IPS DF 6.9 (cell line): Measurements from ENCODE around the gene CADM1.

Source experiments
- DNase-seq: peaks from one replicate; pipeline ENCODE4 v3.0.0-alpha.2; 2013; ENCODE audit warnings: low read depth, low spot score
- H3K27ac ChIP-seq: one replicate; pipeline ENCODE4 v1.5.1; 2013; ENCODE audit warnings: low read length, control low read depth
- H3K27me3 ChIP-seq: 2 replicates; pipeline ENCODE4 v1.6.1; 2013; ENCODE audit warnings: mild to moderate bottlenecking, low read length; ENCODE audit not compliant: control insufficient read depth, insufficient read depth
- H3K36me3 ChIP-seq: 2 replicates; pipeline ENCODE4 v1.6.1; 2013; ENCODE audit warnings: low read length; ENCODE audit not compliant: control insufficient read depth, insufficient read depth
- H3K4me1 ChIP-seq: 2 replicates; pipeline ENCODE4 v1.6.1; 2013; ENCODE audit warnings: low read length; ENCODE audit not compliant: control insufficient read depth, insufficient read depth
- H3K4me3 ChIP-seq: 2 replicates; pipeline ENCODE4 v1.5.1; 2013; ENCODE audit warnings: mild to moderate bottlenecking, low read length
- H3K9me3 ChIP-seq: 2 replicates; pipeline ENCODE4 v1.6.1; 2013; ENCODE audit warnings: low read length, inconsistent platforms; ENCODE audit not compliant: control insufficient read depth, insufficient read depth
- WGBS: extraction: QIAGEN DNeasy Blood & Tissue Kit; methylation state at CpG from one replicate; pipeline ENCODE4 v1.1.7; 2013; ENCODE audit warnings: mixed read lengths, missing lambda C conversion rate; ENCODE audit not compliant: insufficient read length, insufficient coverage; 5-methylcytosine and 5-hydroxymethylcytosine counted together

CADM1 gene

GRCh38 chr11:115271643-115272042 lies 232.6 kb downstream of the CADM1 start:
- Histone ChIP-seq H3K36me3 (no peaks in the 10 kb centered on the region), H3K27me3 (no peaks in the 10 kb centered on the region), H3K4me1 (no peaks in the 10 kb centered on the region; the same call in 1 of the 2 replicates), H3K9me3 (no peaks in the 10 kb centered on the region), H3K4me3 (no peak overlapping the region), H3K27ac (no peak overlapping the region)
- DNase-seq = no peak

GRCh38 chr11:115269191-115269950 lies 234.8 kb downstream of the CADM1 start:
- no peaks in the 10 kb centered on the region; the same call in 1 of the 2 replicates for H3K4me1 ChIP-seq
- DNase-seq = no peak

DNA sequence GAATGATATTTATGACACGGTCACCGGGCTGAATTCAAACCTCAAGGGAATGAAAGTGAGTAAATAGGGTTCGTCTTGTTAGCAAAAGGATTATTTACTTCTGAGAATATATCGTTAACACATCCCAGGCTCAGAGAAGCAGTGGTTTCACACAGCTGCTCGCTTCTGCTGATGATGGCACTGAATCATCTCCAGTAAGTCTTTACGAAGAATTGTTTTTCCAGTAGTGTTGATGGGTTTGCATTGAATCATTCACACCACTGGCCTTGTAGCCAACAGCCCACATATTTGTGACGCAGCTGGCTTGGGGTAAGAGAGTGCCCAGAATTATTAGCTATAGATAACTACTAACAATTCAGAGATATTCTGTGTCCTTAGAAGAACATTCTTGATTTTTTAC lies 236.3 kb downstream of the CADM1 start:
- WGBS = no CpG with 5 or more reads among the region's 7 CpGs
- Histone ChIP-seq H3K4me3 (no peak overlapping the region), H3K27me3 (no peaks in the 10 kb centered on the region), H3K4me1 (no peaks in the 10 kb centered on the region; the same call in 1 of the 2 replicates), H3K9me3 (no peaks in the 10 kb centered on the region), H3K27ac (no peak overlapping the region), H3K36me3 (no peaks in the 10 kb centered on the region)
- no peak for DNase-seq

More at GRCh38 chr11:115269191-115269950, 234.8 kb downstream of the CADM1 start:
- Histone ChIP-seq H3K27ac (no peak overlapping the region), H3K36me3 (no peaks in the 10 kb centered on the region), H3K9me3 (no peaks in the 10 kb centered on the region), H3K4me3 (no peak overlapping the region), H3K27me3 (no peaks in the 10 kb centered on the region)
- no CpG with 5 or more reads among the region's 8 CpGs for WGBS

DNA sequence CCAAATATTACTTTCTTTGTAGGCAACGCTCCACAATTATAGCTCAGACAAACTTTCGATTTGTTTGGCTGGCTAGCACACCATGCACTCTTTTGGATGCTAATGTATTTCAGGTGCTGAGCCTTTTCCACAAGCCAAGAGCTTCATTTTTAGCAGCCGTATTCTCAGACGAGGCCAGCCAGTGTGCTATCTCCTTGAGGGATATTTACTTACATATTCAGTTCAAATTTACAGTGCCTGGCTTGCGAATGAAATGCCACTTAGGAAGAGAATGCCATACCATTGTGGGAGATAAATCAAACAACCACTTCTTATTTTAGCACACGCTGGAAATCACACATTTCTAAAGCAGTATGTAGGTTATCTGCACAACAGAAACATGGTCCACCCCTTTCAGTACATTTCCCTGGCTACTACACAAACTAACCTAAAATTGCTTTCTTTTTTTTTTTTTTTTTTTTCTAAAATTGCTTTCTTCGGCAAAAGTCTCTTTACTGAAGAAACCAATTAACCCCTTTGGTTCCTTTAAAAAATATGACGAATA lies 236.9 kb downstream of the CADM1 start:
- no CpG with 5 or more reads among the region's 8 CpGs for WGBS
- Histone ChIP-seq H3K27ac (no peak overlapping the region), H3K27me3 (no peaks in the 10 kb centered on the region), H3K4me3 (no peak overlapping the region), H3K4me1 (no peaks in the 10 kb centered on the region; the same call in 1 of the 2 replicates), H3K9me3 (no peaks in the 10 kb centered on the region), H3K36me3 (no peaks in the 10 kb centered on the region)
- no peak for DNase-seq

GRCh38 chr11:115266066-115266639 lies 238.1 kb downstream of the CADM1 start:
- H3K27me3 ChIP-seq = no peaks in the 10 kb centered on the region
- DNase-seq = no peak
- H3K27ac ChIP-seq = no peak overlapping the region
- no CpG with 5 or more reads among the region's 5 CpGs for WGBS
- no peaks in the 10 kb centered on the region; the same call in 1 of the 2 replicates for H3K4me1 ChIP-seq
- H3K36me3 ChIP-seq = no peaks in the 10 kb centered on the region
- no peaks in the 10 kb centered on the region for H3K9me3 ChIP-seq
- H3K4me3 ChIP-seq = no peak overlapping the region

GRCh38 chr11:115263799-115264656 lies 240.2 kb downstream of the CADM1 start:
- no peaks in the 10 kb centered on the region for H3K36me3 ChIP-seq
- H3K27ac ChIP-seq = no peak overlapping the region
- DNase-seq = no peak
- WGBS = 100% methylated on average over 1 of the region's 5 CpGs
- H3K4me1 ChIP-seq = no peaks in the 10 kb centered on the region; the same call in 1 of the 2 replicates
- no peaks in the 10 kb centered on the region; the same call in 1 of the 2 replicates for H3K27me3 ChIP-seq
- H3K9me3 ChIP-seq = no peaks in the 10 kb centered on the region
- H3K4me3 ChIP-seq = no peak overlapping the region

- Histone ChIP-seq H3K27me3 (no peaks in the 10 kb centered on the region; the same call in 1 of the 2 replicates), H3K4me3 (no peak overlapping the region), H3K4me1 (0 out of 2 replicates have a peak, but pooled peaks cover 3% of the 10 kb centered on the region), H3K36me3 (no peaks in the 10 kb centered on the region; the same call in 1 of the 2 replicates), H3K9me3 (no peaks in the 10 kb centered on the region), H3K27ac (no peak overlapping the region)
- no peak for DNase-seq
- WGBS = no CpG with 5 or more reads among the region's 5 CpGs
Observed at GRCh38 chr11:115258216-115258615, 246.0 kb downstream of the CADM1 start.

GRCh38 chr11:115257678-115258077 lies 246.5 kb downstream of the CADM1 start:
- Histone ChIP-seq H3K36me3 (no peaks in the 10 kb centered on the region; the same call in 1 of the 2 replicates), H3K27me3 (no peaks in the 10 kb centered on the region; the same call in 1 of the 2 replicates), H3K4me1 (0 out of 2 replicates have a peak, but pooled peaks cover 3% of the 10 kb centered on the region), H3K4me3 (no peak overlapping the region), H3K9me3 (no peaks in the 10 kb centered on the region), H3K27ac (no peak overlapping the region)
- no CpG with 5 or more reads among the region's 4 CpGs for WGBS
- DNase-seq = peak; percentile 31

DNA sequence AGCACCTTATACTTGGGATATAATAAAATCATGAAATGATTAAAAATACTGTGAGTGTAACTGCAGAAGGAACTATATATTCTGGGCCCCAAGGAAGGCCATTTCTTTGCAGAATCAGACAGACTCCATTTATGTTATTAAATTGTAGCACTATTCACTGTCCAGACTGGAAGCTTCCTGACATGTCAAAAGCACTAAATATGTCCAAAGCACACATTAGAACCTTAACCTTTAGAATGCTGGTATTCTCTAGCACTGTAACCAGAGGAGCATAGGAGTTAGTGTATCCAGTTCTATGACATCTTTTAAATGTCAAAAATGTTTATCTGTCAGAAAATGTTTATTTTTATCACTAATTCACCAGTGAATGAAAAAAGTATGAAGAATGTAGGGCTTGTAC lies 246.9 kb downstream of the CADM1 start:
- Histone ChIP-seq H3K4me1 (0 out of 2 replicates have a peak, but pooled peaks cover 3% of the 10 kb centered on the region), H3K27me3 (no peaks in the 10 kb centered on the region; the same call in 1 of the 2 replicates), H3K4me3 (no peak overlapping the region), H3K9me3 (no peaks in the 10 kb centered on the region), H3K36me3 (no peaks in the 10 kb centered on the region; the same call in 1 of the 2 replicates), H3K27ac (no peak overlapping the region)
- DNase-seq = no peak
